Myocyte (in vitro differentiated cells): ENCODE data around the gene TREM1. TPM values are rescaled to one million over a fixed set of nuclear protein-coding genes. Genes with fewer than 3 reads are reported as not detected.
"Not testable (repeated sequence)": the region's sequence is repeated elsewhere in the genome, so short reads cannot be mapped to it uniquely, and the experiment has no call there.

Source experiments
- DNase-seq: peaks from one replicate; pipeline ENCODE4 v3.0.0-alpha.2; 2012; ENCODE audit warnings: low read depth
- total RNA-seq: library from RNA; depleted of rRNA; stranded (reverse); fragments of >200 nt; gene quantifications from 2 replicates; pipeline ENCODE4 v1.2.3, GENCODE V29; 2014

TREM1 gene
- total RNA-seq, 1 donor from 2014 or later = not detected

DNA sequence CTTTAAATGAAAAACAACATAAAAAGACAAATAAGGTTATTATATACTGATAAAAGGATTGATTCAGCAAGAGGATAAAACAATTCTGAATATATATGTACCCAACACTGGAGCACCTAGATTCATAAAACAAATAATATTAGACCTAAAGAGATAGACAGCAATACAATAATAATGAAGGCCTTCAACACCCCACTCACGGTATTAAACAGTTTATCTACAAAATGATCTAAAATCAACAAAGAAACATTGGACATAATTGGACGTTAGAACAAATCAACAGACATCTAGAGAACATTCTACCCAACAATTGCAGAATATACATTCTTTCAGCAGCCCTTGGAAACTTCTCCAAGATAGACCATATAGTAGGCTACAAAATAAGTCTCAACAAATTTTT is 24.1 kb downstream of the TREM1 start:
- no peak for DNase-seq

DNA sequence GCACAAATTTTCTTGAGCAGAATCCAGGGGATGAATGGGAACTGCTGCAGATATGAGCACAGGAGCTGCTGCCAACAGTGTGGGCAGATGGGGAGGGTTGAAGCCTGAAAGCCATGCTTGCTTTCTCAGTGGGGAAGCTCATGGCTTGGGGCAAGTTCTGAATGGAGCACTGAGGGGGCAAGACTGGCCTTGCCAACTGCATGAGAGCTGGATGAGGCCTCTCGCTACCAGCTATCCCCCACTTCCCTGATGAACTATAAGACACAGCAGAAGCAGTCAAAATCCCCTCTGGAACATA is 28.3 kb downstream of the TREM1 start:
- no peak for DNase-seq

DNA sequence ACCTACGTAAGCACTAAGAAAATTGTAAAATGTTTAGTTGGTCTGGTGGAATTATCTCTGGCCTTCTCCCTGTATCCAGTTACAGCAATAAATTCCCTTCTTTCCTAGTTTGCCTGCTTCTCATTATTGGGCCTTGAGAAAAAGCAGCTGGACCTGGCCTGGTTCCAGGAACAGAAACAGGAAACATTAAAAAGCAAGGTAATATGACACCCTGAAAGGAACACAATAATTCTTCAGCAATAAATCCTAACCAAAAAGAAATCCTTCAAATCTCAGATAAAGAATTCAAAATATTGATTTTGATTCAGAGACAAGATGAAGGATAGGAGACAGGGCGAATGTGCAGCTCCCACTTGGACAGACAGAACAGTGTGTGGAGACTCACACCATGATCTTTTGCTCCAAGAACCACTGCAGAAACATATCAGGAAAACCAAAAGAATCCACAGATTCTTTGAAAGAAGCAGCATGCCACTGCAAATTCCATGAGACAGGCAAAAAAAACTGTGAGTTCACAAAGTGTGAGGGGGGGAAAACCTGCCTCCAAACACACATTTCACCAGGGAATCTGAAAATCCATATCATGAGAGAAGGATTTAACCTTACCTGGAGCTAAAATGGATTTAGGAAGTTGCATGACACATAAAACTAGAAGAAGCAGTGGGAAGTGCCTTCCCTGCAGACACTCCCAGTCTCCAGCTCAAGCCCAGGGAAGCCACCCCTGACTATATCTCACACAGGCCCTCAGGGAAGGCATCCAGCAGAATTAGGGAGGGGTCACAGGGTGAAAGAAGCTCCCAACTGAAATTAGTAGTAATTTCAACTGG is 28.9 kb downstream of the TREM1 start:
- DNase-seq = peak; percentile 69

DNA sequence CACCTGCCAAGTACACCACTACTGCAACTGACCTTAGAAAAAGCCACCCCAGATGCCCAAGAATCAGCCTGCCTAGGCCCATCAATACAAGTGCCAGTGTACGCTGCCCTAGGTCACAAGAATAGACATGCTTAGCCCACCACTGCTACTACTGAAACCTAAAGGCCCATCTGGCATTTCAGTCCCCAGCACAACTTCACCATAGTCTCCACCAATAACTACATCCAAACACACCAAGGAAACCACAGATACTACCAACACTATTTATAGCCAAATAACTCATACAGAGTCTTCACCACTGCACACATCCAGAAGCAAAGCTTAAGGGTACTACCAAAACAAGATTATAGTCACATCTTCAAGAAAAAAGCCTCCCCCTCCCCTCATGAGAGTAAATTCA is 30.1 kb downstream of the TREM1 start:
- DNase-seq = peak; percentile 10

DNA sequence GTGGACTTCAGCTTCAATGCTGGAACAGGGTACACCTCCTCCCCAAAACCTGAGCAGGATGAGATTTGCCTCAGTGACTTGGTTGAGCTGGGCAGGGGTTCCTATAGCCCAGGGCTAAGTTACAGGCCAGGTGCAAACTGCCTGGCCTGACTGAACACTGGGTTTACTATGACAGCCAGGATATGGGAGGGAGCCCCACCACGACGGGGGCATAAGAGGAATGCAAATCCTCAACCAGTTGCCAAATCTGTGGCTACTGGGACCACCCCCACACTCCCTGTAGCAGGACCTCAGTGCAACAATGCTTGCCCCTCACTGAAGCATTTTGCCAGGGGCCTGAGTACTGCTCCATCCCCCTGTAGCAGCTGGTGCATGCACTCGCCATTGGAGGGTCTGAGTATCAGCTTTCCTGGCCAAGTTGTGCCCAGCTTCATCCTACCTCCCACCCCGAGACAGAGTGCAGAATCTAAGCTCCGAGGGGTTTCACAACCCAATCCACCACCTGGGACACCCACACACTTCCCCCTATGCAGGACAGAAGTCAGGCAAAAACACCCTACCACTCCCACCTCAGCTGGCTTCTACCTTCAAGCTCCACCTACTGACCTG is 30.7 kb downstream of the TREM1 start:
- DNase-seq = no peak

DNA sequence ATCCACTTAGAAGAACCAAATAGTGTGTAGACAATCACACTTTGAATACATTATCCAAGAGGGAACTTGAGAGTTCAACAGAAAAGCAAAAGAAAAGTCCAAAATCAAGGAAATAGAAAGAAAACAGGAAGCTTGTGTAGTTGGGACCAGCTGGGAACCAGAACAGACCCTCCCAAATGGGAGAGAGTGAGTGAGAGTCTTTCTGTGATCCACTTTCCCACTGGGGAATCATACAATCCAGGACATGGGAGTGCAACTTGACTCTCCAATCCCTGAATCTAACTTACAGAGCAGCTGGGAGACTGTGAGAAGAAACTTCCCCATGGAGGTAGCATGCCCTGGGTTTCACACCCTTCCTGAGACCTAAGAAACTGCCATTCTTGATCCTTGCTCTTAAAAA is 31.4 kb downstream of the TREM1 start:
- DNase-seq = no peak

DNA sequence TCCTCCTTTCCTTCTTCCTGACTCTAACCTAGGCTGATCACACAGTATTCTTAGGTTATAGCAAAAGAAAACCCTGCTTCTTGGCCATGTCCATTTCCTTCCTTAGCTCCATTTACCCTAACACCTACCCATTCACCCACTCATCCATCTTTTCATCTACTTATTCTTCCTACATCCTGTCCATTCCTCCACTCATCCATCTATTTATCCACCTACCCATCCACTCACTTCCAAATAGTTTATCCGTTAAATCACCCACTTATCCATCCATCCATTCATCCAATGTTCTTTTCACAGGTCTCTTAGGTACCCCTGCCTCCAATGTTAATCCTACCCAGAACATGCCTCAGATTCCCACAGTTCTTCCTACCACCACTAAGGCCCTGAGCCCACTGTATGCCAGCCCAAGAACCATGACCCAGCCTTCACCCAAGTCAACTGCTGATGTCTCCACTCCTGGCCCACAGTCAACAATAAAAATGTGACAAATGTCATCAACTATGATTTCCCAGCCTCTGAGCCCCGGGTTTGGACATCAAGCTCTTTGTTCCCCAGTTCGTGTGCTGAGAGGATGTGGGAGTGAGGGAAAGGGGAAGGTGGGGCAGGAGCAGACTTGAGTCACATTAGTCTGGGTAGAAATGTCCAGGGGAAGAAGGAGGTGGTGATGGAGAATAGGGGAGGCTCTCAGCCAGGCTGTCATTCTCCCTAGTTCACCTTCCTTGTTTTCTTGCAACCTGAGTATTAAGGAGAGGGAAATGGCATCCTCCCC is 33.9 kb downstream of the TREM1 start:
- no peak for DNase-seq

DNA sequence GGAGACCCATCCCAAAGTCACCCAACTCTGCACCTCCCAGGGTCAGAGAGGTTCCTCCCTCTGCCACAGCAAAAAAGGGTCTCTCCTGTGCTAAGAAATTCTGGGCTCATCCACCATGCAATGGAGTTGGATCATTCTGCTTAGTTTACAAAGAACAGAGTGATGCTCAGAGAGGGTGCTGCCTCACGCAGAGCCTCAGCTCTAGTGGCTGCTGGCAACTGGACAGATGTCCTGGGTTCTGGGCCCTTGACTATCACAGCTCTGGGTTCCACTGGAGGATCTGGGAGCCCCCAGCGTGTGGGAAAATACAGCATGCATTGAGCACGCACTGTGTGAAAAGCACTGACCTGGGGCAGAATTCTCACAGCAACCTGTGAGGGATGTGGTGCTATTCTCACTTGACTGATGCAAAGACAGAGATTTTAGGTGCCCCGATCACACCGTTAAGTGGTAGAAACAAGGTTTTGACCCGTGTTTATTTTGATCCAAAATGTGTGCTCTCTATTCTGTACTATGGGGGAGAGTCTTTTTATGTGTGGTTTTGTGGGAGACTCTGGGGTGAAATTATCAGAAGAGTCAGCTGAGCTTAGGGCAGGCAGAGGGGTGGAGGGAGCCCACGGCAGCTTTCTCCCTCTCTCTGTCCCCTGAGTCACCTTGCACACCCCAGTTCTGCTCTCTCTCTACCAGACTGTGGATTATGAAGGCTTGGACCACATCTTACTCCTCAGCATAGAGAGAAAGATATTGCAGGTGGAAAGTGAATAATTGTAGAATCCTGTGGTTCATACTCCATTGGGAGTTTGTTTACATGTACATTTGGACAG is 38.4 kb downstream of the TREM1 start:
- no peak for DNase-seq

DNA sequence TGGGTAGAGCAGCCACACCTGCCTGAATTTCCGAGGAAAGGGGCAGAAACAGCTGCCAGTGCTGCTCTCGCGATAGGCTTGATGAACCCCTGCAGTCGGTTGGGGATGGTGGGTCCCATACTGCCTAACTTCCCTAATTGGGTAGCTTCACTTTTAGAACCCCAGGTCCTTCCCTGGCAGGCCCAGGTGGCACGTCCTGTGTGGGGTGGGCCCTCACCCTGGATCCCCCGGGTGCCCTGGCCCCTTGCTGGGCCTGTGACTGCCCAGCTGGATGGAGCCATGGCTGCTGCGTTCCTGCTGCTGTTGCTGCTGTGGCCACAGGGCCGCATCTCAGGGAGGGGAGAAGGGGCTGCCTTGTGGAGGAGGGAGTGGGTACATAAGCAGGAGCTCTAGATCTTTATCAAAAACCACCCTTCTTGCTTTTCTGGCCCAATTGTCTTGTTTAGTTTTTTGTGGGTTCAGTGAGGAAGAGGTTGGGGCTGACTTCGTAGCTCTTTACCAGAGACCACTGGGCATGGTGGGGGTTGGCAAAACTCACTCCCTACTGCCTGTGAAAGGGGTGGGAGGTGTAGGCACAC is 39.1 kb downstream of the TREM1 start:
- no peak for DNase-seq

DNA sequence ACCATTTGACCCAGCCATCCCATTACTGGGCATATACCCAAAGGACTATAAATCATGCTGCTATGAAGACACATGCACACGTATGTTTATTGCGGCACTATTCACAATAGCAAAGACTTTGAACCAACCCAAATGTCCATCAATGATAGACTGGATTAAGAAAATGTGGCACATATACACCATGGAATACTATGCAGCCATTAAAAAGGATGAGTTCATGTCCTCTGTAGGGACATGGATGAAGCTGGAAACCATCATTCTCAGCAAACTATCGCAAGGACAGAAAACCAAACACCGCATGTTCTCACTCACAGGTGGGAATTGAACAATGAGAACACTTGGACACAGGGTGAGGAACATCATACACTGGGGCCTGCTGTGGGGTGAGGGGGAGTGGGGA is 40.0 kb downstream of the TREM1 start:
- not testable (repeated sequence) for DNase-seq

DNA sequence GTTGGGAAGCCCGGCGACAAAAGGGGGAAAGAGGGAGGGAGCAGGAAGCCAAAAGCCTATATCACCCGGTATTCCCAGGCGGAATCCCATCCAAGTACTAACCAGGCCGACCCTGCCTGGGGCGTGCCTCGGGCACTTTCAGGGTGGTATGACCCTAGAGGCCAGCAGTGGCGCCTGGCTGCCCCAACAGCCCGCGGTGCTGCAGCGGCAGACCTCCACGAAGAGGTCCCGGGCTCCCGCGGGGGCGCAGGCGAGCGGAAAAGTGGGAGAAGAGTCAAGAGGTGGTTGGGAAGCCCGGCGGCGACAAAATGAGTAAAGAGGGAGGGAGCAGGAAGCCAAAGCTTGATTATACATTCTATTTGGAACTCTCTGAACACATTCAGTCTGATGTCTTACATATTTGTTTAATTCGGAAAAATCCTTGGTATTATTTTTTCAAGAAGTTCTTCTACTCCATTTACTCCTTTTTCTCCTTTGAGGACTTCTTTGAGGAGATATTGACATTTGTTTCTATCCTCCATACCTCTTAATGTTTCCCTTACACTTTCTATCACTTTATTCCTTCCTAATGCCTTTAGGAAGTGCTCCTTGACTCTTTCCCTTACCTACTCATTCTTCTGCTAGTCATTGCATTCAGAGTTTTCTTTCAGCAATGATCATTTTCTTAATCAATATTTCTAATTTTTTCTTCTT is 46.9 kb downstream of the TREM1 start:
- no peak for DNase-seq

DNA sequence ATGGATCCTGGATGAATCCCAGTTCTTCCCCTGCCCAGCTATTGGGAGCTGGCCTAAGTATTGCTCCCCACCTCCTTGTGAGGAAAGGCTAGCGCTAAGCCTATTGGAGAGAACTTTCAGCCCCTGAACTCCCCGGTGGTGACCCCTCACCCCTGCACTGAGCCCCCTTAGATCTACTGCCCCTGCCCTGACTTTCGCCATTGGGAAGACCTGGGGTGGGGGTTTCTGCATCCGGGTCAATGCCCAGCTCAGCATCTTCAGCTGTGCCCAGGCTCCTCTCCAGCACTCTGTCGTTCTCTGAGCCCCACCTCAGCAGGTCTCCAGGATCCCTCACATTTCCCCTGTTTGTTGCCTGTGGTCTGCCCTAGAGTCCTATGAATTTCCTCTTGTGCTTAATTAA is 49.4 kb downstream of the TREM1 start:
- DNase-seq = no peak

DNA sequence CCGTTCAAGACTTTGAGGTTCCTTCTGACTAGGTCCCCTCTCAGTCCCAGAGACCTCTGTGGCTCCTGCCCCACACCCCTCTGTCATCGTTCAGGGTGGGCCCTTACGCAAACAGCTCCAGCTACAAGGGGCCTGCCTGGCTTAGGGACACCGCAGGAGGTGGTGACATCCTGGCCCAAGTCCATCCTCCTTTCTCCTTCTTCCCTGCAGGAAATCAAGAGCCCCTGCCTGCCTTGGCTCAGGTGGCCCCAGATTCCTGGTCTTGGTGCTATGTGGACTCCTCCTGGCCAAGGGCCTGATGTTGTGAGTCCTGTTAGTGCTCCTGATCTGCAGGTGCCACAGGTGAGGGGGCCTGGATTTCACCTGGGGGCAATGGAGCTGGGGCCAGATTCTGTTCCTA is 50.2 kb downstream of the TREM1 start:
- DNase-seq = no peak

DNA sequence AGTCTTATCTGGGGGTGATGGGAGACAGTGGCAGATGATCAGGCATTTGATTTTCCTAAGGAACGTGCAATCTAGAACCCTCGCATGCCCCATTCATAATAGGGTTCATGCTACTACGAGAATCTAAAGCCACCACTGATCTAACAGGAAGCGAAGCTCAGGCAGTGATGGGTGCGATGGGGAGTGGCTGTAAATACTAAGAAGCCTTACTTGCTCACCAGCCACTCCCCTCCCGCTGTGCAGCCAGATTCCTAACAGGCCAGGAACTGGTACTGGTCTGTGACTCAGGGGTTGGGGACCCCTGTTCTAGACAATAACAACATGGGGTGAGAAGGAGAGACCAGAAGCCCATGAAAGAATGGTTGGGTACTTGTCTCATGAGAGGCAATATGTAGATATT is 53.8 kb downstream of the TREM1 start:
- DNase-seq = no peak

DNA sequence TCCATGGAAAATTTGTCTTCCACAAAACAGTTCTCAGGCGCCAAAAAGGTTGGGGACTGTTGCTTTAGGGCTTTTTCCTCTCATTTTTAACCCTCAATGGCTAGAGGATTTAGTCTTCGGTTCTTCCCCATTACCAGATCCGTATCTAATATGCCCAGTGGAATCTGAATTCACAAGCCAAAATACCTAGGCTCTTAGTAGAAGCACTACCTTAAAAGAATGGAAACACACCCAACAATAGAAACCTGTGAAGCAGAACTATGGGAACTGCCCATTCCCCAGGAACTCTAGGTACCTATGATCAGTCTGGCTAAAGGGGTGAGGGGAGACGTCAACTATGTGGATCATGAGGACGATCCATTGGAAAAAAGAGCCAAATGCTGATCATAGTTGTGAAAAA is 55.2 kb downstream of the TREM1 start:
- DNase-seq = no peak

DNA sequence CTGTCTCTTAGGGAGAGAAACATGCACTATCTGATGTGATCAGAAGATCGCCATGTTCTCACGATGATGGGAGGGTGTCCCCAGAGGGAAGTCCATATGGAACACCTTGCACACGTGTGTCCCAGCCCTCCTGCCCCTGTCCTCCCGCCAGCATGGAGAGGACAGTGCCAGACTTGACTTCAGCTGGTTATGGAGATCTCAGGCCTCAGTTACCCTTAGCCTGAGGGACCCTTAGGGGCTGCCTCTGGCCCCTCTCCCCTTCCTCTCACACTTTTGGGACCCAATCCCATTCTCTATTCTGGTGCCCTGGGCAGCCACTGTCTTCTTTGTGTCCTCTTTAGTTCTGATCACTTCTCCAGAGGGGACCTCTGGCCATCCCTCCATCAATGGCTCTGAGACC is 56.8 kb downstream of the TREM1 start:
- no peak for DNase-seq

DNA sequence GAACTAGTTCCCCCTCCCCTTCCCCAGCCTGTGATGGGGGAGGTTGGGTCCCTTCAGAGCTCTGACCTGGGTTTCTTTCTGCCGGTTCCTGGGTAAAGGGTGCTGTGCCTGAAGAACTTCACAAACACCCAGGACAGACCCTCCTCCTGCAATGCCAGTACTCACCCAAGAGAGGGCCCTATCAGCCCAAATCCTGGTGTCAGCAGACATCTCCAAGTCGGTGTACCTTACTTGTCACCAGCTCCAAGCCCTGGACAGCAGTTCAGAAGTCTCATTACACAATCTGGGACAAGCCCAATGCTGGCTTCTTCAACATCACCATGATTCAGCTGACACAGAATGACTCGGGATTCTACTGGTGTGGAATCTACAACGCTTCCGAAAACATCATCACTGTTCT is 57.9 kb downstream of the TREM1 start:
- DNase-seq = no peak

DNA sequence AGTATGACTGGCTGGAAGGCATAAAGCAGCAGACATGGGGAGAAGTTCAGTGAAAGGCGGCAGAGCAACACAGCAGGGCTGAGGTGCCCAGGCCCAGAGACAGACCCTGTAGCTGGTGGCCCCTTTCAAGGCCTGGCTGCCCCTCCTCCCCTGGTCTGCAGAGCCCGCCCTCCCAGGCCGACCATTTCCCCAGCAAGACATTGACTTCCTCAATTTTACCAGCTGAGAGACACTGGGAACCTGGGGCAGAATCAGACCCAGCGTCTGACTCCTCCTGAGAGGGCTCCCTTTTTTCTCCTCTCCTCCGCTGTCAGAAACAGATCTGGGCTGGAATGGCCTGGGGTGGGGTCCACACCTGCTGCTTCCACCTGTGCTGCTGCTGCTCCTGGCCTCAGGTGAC is 58.4 kb downstream of the TREM1 start, which contains the start of gene TREML4:
Gene TREML4, plus strand, starts transcription at position 254 of the 400 bp plus-strand sequence. Its CDS starts 79 bp downstream, at position 333.
- DNase-seq = no peak

DNA sequence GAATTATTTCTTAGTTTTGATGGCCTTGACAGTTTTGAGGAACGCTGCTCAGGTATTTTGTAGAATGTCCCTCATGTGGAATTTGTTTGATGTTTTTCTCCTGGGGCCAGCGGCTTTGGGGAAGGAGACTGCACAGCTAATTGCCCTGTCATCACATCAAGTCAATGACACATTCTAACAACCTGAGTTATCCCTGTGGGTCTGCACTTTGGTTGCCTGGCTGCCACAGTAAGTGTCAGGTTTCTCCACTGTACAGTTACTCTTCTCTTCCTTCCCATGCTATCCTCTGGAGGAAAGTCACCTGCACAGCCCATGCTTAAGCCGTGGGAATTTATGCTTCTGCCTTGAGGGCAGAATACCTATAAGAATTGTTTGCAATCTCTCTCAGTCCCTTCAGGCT is 59.7 kb downstream of the TREM1 start:
- no peak for DNase-seq

DNA sequence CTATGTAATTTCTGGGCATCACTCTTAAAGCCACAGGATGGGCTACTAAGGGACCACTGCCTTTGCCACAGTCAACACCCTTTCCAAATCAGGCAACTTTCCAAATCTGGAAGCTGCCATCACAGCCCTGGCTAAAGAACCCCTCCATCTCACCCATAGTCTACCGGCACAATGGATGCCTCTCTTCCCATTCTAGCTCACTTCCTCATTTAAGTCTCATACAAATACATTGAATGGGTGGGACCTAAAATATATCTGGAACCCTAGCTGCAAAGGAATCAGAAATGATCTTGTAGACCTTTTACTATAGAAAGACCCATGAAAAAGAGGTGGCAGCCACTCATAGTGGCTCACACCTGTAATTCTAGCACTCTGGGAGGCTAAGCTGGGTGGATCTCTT is 61.7 kb downstream of the TREM1 start:
- no peak for DNase-seq
